Measurements from ENCODE around the gene CD48.

DNA sequence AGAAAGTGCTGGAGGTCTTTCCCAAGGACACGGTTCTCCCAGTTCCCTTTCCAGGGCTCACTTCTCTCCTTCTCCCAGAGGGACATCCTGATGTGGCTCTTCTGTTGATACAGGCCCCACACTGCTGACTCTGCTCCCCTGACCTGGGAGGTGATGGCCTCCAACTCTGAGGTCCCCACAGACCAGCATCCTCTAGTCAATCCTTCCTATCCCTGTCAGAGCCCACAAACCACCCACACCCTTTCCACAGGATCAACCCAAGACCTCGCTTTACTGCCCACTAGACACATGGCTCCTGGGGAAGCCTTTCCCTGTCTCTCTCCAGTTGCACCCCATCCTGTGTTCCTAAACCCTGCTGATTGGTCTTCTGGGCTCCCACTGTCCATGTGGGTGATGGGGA lies 39.0 kb upstream of the CD48 start:
- TF ChIP-seq EP300 (IDR thresholded peaks at IDR 0.05; ENCODE audit: borderline replicate concordance in 1 of 2, low read depth in 1 of 2, low read length in 1 of 2) (no peak), GABPA (IDR thresholded peaks at IDR 0.05; ENCODE audit: low read depth) (no peak)
- TF ChIP-seq, protein P1, sequence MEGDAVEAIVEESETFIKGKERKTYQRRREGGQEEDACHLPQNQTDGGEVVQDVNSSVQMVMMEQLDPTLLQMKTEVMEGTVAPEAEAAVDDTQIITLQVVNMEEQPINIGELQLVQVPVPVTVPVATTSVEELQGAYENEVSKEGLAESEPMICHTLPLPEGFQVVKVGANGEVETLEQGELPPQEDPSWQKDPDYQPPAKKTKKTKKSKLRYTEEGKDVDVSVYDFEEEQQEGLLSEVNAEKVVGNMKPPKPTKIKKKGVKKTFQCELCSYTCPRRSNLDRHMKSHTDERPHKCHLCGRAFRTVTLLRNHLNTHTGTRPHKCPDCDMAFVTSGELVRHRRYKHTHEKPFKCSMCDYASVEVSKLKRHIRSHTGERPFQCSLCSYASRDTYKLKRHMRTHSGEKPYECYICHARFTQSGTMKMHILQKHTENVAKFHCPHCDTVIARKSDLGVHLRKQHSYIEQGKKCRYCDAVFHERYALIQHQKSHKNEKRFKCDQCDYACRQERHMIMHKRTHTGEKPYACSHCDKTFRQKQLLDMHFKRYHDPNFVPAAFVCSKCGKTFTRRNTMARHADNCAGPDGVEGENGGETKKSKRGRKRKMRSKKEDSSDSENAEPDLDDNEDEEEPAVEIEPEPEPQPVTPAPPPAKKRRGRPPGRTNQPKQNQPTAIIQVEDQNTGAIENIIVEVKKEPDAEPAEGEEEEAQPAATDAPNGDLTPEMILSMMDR (IDR thresholded peaks at IDR 0.05): no peak
